Osteoblast (primary cell): ENCODE data around the gene MAP4K2. TPM values are rescaled to one million over a fixed set of nuclear protein-coding genes. Genes with fewer than 3 reads are reported as not detected.

Experiments used
- DNase-seq: peaks from one replicate; pipeline ENCODE4 v3.0.0; 2011; ENCODE audit warnings: low spot score, mixed read lengths; ENCODE audit not compliant: insufficient read length; ENCODE audit errors: missing footprints
- H2AFZ ChIP-seq: 2 replicates; pipeline ENCODE4 v1.6.0; 2011; ENCODE audit warnings: mild to moderate bottlenecking, low read length
- H3K27ac ChIP-seq: 2 replicates; pipeline ENCODE4 v1.5.1; 2011; ENCODE audit warnings: mild to moderate bottlenecking, low read depth, low read length, moderate library complexity
- H3K27me3 ChIP-seq: 2 replicates; pipeline ENCODE4 v1.6.0; 2012; ENCODE audit warnings: mild to moderate bottlenecking, control low read depth, inconsistent platforms, low read length, moderate library complexity; ENCODE audit not compliant: insufficient read depth
- H3K36me3 ChIP-seq: 2 replicates; pipeline ENCODE4 v1.5.1; 2011; ENCODE audit warnings: mild to moderate bottlenecking, low read length, control low read depth, moderate library complexity; ENCODE audit not compliant: insufficient read depth
- H3K4me1 ChIP-seq: 2 replicates; pipeline ENCODE4 v1.5.1; 2011; ENCODE audit warnings: mild to moderate bottlenecking, low read length, control low read depth, moderate library complexity; ENCODE audit not compliant: insufficient read depth
- H3K4me2 ChIP-seq: 2 replicates; pipeline ENCODE4 v1.6.0; 2011; ENCODE audit warnings: mild to moderate bottlenecking, low read length; ENCODE audit not compliant: insufficient read depth
- H3K4me3 ChIP-seq: fragments of 200-600 bp; sonication (generic); 3 replicates; pipeline ENCODE4 v1.5.1; 2012; ENCODE audit warnings: mild to moderate bottlenecking, low read length, inconsistent platforms; ENCODE audit not compliant: insufficient read depth
- H3K79me2 ChIP-seq: 2 replicates; pipeline ENCODE4 v1.6.0; 2012; ENCODE audit warnings: mild to moderate bottlenecking, low read length, control low read depth, inconsistent platforms; ENCODE audit not compliant: insufficient read depth
- H3K9me3 ChIP-seq: 2 replicates; pipeline ENCODE4 v1.5.1; 2011; ENCODE audit warnings: low read depth, low read length, control low read depth
- H4K20me1 ChIP-seq: 2 replicates; pipeline ENCODE4 v1.6.0; 2012; ENCODE audit warnings: mild to moderate bottlenecking, low read length, control low read depth; ENCODE audit not compliant: insufficient read depth
- total RNA-seq: library from RNA; depleted of rRNA; stranded (reverse); fragments of >200 nt; gene quantifications from 2 replicates; pipeline ENCODE4 v1.2.3, GENCODE V29; 2012
- TF ChIP-seq, protein P1 (sequence below): IDR thresholded peaks from 2 replicates; pipeline ENCODE4 v1.5.1; 2011; ENCODE audit warnings: mild to moderate bottlenecking, low read depth, low read length, moderate library complexity; ENCODE audit errors: extremely low read depth

Gene MAP4K2
- total RNA-seq, 1 donor: 9.8 TPM

DNA sequence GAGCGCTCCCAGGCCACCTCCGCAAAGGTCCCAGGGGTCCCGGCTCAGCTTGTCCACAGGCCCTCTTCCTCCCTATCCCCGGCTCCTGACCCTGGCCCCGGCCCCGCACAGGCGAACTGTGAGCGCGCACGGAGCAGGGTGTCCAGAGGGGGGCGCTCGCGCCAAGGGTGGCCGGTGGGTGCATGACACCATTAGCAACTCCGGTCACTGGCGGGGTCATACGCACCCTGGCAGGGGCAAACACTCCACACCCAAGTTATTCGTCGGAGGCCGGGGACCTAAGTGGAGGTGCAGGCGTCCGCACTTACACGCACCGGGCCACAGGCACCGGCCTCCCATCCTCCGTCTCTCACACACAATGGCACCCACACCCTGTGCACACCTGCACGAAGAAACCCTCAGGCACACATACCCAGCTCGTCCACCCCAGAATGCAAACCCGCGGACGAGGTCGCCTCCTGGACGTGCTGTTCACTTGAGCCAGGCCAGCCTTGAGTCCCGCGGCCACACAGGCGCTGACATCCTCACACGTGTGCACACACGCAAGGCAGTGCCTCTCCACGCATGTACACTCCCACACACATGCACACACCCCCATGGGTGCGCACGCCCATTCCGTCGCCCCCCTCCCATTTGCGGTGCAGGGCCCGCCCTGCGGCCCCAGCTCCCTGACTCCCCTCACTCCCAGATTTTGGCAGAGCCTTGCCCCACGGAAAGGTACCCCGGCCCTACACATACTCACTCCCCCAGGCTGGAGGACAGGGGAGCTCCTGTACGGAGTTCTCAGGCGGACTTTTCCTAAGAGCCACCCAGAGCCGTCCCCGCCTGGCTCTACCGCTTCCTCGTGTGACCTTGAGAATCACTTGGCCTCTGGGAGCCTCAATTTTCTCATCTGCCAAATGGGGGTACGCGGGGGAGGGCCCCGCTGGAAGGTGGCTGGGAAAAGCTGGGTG lies 59.1 kb downstream of the MAP4K2 start, which contains the start of gene RASGRP2:
Gene RASGRP2 (minus strand): TSS at position 552 of the 953 bp plus-strand sequence. CDS start 1,276 bp downstream, outside the sequence.
- Histone ChIP-seq H3K4me3 (peak within 1 kb of the TSS; percentile 69), H3K79me2 (no peaks in the 10 kb centered on the region), H3K4me2 (peak within 1 kb of the TSS; percentile 89), H3K27ac (no peak within 1 kb of the TSS), H3K27me3 (peaks cover 56% of the 10 kb centered on the region), H3K4me1 (peaks cover 10% of the 10 kb centered on the region), H4K20me1 (no peaks in the 10 kb centered on the region), H3K9me3 (no peaks in the 10 kb centered on the region), H2AFZ (no peak within 1 kb of the TSS), H3K36me3 (no peaks in the 10 kb centered on the region)
- DNase-seq: peak; percentile 95
- TF ChIP-seq, protein P1, sequence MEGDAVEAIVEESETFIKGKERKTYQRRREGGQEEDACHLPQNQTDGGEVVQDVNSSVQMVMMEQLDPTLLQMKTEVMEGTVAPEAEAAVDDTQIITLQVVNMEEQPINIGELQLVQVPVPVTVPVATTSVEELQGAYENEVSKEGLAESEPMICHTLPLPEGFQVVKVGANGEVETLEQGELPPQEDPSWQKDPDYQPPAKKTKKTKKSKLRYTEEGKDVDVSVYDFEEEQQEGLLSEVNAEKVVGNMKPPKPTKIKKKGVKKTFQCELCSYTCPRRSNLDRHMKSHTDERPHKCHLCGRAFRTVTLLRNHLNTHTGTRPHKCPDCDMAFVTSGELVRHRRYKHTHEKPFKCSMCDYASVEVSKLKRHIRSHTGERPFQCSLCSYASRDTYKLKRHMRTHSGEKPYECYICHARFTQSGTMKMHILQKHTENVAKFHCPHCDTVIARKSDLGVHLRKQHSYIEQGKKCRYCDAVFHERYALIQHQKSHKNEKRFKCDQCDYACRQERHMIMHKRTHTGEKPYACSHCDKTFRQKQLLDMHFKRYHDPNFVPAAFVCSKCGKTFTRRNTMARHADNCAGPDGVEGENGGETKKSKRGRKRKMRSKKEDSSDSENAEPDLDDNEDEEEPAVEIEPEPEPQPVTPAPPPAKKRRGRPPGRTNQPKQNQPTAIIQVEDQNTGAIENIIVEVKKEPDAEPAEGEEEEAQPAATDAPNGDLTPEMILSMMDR: peak; percentile 49

- peak overlapping the region; percentile 69 for H3K4me3 ChIP-seq
- H4K20me1 ChIP-seq: no peaks in the 10 kb centered on the region
- H3K4me1 ChIP-seq: peaks cover 10% of the 10 kb centered on the region
- H3K36me3 ChIP-seq: no peaks in the 10 kb centered on the region
- no peaks in the 10 kb centered on the region for H3K79me2 ChIP-seq
- H3K27ac ChIP-seq: no peak overlapping the region
- TF ChIP-seq, protein P1: peak; percentile 64
- H3K9me3 ChIP-seq: no peaks in the 10 kb centered on the region
- DNase-seq: peak; percentile 100
- peaks cover 56% of the 10 kb centered on the region for H3K27me3 ChIP-seq
- H3K4me2 ChIP-seq: peak overlapping the region; percentile 89
- H2AFZ ChIP-seq: peak overlapping the region; percentile 81
Measured at GRCh38 chr11:64742889-64743590, 60.0 kb downstream of the MAP4K2 start.

GRCh38 chr11:64742087-64742888 lies 60.7 kb downstream of the MAP4K2 start:
- DNase-seq: peak; percentile 94
- H3K4me1 ChIP-seq: peaks cover 10% of the 10 kb centered on the region
- no peaks in the 10 kb centered on the region for H3K9me3 ChIP-seq
- no peaks in the 10 kb centered on the region for H3K79me2 ChIP-seq
- H4K20me1 ChIP-seq: no peaks in the 10 kb centered on the region
- H3K27ac ChIP-seq: no peak overlapping the region
- H3K4me2 ChIP-seq: peak overlapping the region; percentile 89
- TF ChIP-seq, protein P1: no peak
- peak overlapping the region; percentile 69 for H3K4me3 ChIP-seq
- H2AFZ ChIP-seq: peak overlapping the region; percentile 81
- H3K36me3 ChIP-seq: no peaks in the 10 kb centered on the region
- peaks cover 56% of the 10 kb centered on the region for H3K27me3 ChIP-seq
